ENCODE measurements around the gene DHDH.

Gene DHDH

DNA sequence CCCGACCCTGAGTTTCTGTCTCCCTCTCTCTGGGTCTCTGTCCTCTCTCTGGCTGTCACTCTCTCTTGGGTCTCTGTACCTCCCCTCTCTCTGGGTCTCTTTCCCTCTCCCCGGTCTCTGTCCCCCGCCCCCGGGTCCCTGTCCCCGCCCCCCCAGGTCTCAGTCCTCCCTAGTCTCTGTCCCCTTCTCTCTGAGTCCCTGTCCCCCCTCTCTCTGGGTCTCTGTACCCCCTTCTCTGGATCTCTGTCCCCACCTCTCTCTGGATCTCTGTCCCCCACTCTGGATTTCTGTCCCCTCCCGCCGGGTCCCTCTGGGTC lies 29.3 kb downstream of the DHDH start:
- no CpG with 5 or more reads among the region's 7 CpGs for WGBS (ENCODE audit: extremely low coverage, insufficient coverage, low lambda C conversion rate)
- H2BK15ac ChIP-seq (replicated peaks; ENCODE audit: low read depth), result no peak overlapping the region
- peak overlapping the region; percentile 82 for H2BK120ac ChIP-seq (ENCODE audit: low read depth, low read length)
- peak overlapping the region; percentile 76 for H3K56ac ChIP-seq (ENCODE audit: low read length)
- no peaks in the 10 kb centered on the region for H3K36me3 ChIP-seq (ENCODE audit: control insufficient read depth, insufficient read depth, low read length)
- H3K9ac ChIP-seq (ENCODE audit: low read length), result peak overlapping the region; percentile 37
- H3K18ac ChIP-seq (ENCODE audit: low read length), result peak overlapping the region; percentile 97
- H4K8ac ChIP-seq (ENCODE audit: low read depth, low read length), result no peak overlapping the region
- no peak overlapping the region for H2BK5ac ChIP-seq (ENCODE audit: low read length)
- no peak overlapping the region for H3K4me3 ChIP-seq (ENCODE audit: low read length)
- H3K27me3 ChIP-seq (ENCODE audit: insufficient read depth, low read length, poor library complexity), result no peaks in the 10 kb centered on the region
- peak overlapping the region; percentile 95 for H3K27ac ChIP-seq (ENCODE audit: low read depth, low read length)
- peaks cover 16% of the 10 kb centered on the region for H3K4me1 ChIP-seq (ENCODE audit: control insufficient read depth, low read depth, low read length)
- H3K4ac ChIP-seq (ENCODE audit: low read depth, low read length), result peak overlapping the region; percentile 99
- H3K79me1 ChIP-seq (ENCODE audit: low read length), result peaks cover 6% of the 10 kb centered on the region
- no peak overlapping the region for H3K23ac ChIP-seq (ENCODE audit: low read length)
- H3K79me2 ChIP-seq (ENCODE audit: control insufficient read depth, insufficient read depth, low read length), result peaks cover 13% of the 10 kb centered on the region
- no peak for DNase-seq
- no peak overlapping the region for H4K5ac ChIP-seq (ENCODE audit: low read length)
- H3K4me2 ChIP-seq (ENCODE audit: low read length), result no peak overlapping the region
- no peak overlapping the region for H2AK5ac ChIP-seq (ENCODE audit: low read length)

DNA sequence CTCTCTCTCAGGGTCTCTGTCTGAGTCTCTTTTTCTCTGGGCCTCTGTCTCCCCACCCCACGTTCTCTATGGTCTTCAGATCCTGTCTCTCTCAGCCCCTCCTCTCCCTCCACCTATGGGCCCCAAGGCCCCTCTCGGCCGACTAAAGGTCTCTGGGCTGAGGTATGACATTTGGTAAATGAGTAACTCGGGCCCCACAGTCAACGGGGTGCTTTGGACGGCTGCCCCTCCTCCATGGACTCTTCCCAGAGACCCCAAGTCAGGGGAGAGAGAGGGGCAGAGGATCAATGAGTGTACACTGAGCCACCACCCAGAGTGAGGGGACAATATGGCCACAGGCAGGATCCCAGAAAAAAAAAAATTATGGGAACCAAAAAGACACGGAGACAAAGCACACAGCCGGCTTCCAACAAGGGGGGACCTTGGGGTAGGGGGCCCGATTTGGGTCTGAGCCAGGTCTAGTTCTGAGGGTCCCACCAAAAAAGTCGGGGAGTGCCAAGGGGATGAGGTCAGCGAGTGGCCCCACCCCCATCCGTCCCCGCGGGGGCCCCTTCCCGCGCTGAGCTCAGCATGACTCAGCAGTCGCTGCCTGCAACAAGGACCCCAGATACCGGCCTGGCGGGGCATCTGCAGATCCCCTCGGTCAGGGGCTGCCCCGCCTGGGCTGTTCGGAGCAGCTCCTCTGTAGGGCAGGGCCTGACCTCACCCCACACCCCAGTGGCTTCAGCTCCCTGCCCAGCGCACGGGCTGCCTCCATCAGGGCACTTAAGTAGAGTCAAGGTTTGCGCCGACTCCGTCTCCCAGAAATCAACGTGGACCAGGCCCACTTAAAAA lies 30.1 kb downstream of the DHDH start:
- Histone ChIP-seq H2BK15ac (replicated peaks; ENCODE audit: low read depth) (no peak overlapping the region), H3K27me3 (ENCODE audit: insufficient read depth, low read length, poor library complexity) (no peaks in the 10 kb centered on the region), H3K36me3 (ENCODE audit: control insufficient read depth, insufficient read depth, low read length) (no peaks in the 10 kb centered on the region), H3K27ac (ENCODE audit: low read depth, low read length) (peak overlapping the region; percentile 95), H3K4me1 (ENCODE audit: control insufficient read depth, low read depth, low read length) (peaks cover 16% of the 10 kb centered on the region), H2AK5ac (ENCODE audit: low read length) (peak overlapping the region; percentile 78), H3K4me3 (ENCODE audit: low read length) (no peak overlapping the region), H3K18ac (ENCODE audit: low read length) (peak overlapping the region; percentile 97), H2BK5ac (ENCODE audit: low read length) (peak overlapping the region; percentile 94), H3K79me1 (ENCODE audit: low read length) (peaks cover 6% of the 10 kb centered on the region), H3K56ac (ENCODE audit: low read length) (peak overlapping the region; percentile 92), H2BK120ac (ENCODE audit: low read depth, low read length) (peak overlapping the region; percentile 98), H4K8ac (ENCODE audit: low read depth, low read length) (peak overlapping the region; percentile 82), H3K4me2 (ENCODE audit: low read length) (peak overlapping the region; percentile 70), H3K9ac (ENCODE audit: low read length) (peak overlapping the region; percentile 79), H4K5ac (ENCODE audit: low read length) (peak overlapping the region; percentile 90), H3K79me2 (ENCODE audit: control insufficient read depth, insufficient read depth, low read length) (peaks cover 13% of the 10 kb centered on the region), H3K4ac (ENCODE audit: low read depth, low read length) (peak overlapping the region; percentile 99), H3K23ac (ENCODE audit: low read length) (no peak overlapping the region)
- no CpG with 5 or more reads among the region's 28 CpGs for WGBS (ENCODE audit: extremely low coverage, insufficient coverage, low lambda C conversion rate)
- DNase-seq, result peak; percentile 92

DNA sequence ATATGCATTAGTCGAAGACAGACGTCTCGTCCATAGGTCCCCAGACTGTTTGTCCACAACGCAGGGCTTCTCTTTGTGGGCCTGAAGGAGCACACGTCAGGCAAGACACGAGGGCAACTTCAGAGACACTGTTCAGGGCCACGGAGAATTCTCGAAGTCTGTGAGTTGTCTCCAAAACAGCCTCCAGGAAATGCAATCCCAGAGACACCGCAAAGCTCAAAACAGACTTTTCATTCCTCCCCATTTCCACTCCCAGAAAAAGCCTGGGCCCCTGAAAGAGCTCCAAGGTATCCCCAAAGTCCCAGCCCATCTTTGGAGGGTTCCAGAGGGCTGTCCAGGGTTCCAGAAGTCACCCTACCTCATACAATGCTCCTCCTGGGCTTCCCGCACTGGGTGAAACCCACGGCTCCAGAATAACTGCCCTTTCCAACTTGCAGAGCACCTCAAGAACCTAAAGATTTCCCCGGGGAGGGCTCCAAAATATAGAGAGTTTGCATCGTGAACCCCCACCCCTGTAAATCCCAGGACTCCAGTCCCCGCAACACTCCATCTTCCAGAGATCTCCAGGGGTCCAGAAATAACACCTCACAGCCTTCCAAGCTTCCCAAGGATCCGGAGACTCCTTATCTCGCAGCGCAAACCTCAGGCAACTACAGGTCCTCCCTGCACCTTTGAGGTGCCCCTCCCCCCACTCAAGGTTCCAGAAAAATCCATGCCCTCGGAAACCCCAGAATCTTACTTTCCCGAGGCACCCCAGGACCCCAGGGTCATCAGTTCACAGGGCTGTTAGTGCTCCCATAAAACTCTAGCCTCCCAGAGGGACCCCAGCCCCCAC lies 30.9 kb downstream of the DHDH start:
- peak overlapping the region; percentile 80 for H3K23ac ChIP-seq (ENCODE audit: low read length)
- H3K18ac ChIP-seq (ENCODE audit: low read length), result peak overlapping the region; percentile 97
- peak overlapping the region; percentile 90 for H4K5ac ChIP-seq (ENCODE audit: low read length)
- peaks cover 6% of the 10 kb centered on the region for H3K79me1 ChIP-seq (ENCODE audit: low read length)
- H3K36me3 ChIP-seq (ENCODE audit: control insufficient read depth, insufficient read depth, low read length), result no peaks in the 10 kb centered on the region
- peak overlapping the region; percentile 14 for H2BK15ac ChIP-seq (replicated peaks; ENCODE audit: low read depth)
- H3K27me3 ChIP-seq (ENCODE audit: insufficient read depth, low read length, poor library complexity), result no peaks in the 10 kb centered on the region
- peak overlapping the region; percentile 99 for H3K4ac ChIP-seq (ENCODE audit: low read depth, low read length)
- H2BK5ac ChIP-seq (ENCODE audit: low read length), result peak overlapping the region; percentile 94
- H3K4me3 ChIP-seq (ENCODE audit: low read length), result peak overlapping the region; percentile 10
- peak; percentile 90 for DNase-seq
- peak overlapping the region; percentile 70 for H3K4me2 ChIP-seq (ENCODE audit: low read length)
- H2AK5ac ChIP-seq (ENCODE audit: low read length), result peak overlapping the region; percentile 52
- peak overlapping the region; percentile 98 for H2BK120ac ChIP-seq (ENCODE audit: low read depth, low read length)
- peak overlapping the region; percentile 92 for H3K56ac ChIP-seq (ENCODE audit: low read length)
- no peak overlapping the region for H4K8ac ChIP-seq (ENCODE audit: low read depth, low read length)
- WGBS (ENCODE audit: extremely low coverage, insufficient coverage, low lambda C conversion rate), result no CpG with 5 or more reads among the region's 19 CpGs
- H3K79me2 ChIP-seq (ENCODE audit: control insufficient read depth, insufficient read depth, low read length), result peaks cover 13% of the 10 kb centered on the region
- H3K9ac ChIP-seq (ENCODE audit: low read length), result peak overlapping the region; percentile 79
- H3K4me1 ChIP-seq (ENCODE audit: control insufficient read depth, low read depth, low read length), result peaks cover 16% of the 10 kb centered on the region
- H3K27ac ChIP-seq (ENCODE audit: low read depth, low read length), result peak overlapping the region; percentile 95

DNA sequence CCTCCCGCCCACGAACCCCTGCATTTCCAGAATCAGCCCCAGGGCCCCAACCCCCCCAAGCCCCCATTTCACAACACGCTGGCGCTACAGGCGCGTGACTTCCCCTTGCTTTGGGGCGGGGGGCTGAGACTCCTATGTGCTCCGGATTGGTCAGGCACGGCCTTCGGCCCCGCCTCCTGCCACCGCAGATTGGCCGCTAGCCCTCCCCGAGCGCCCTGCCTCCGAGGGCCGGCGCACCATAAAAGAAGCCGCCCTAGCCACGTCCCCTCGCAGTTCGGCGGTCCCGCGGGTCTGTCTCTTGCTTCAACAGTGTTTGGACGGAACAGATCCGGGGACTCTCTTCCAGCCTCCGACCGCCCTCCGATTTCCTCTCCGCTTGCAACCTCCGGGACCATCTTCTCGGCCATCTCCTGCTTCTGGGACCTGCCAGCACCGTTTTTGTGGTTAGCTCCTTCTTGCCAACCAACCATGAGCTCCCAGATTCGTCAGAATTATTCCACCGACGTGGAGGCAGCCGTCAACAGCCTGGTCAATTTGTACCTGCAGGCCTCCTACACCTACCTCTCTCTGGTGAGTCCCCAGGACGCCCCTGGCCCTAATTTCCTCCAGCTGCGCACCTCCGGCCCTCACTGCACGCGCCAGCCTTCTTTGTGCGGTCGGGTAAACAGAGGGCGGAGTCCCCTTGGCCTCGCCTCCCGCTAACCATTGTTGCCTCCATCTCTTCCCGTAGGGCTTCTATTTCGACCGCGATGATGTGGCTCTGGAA lies 31.7 kb downstream of the DHDH start, which contains the start of gene FTL:
Gene FTL (plus strand): TSS at position 270 of the 766 bp plus-strand sequence. CDS start 199 bp downstream, at position 469.
- H3K9ac ChIP-seq (ENCODE audit: low read length), result peak within 1 kb of the TSS; percentile 95
- H3K27me3 ChIP-seq (ENCODE audit: insufficient read depth, low read length, poor library complexity), result no peaks in the 10 kb centered on the region
- peak within 1 kb of the TSS; percentile 94 for H2BK5ac ChIP-seq (ENCODE audit: low read length)
- peaks cover 16% of the 10 kb centered on the region for H3K4me1 ChIP-seq (ENCODE audit: control insufficient read depth, low read depth, low read length)
- H3K4me2 ChIP-seq (ENCODE audit: low read length), result peak within 1 kb of the TSS; percentile 99
- H3K79me2 ChIP-seq (ENCODE audit: control insufficient read depth, insufficient read depth, low read length), result peaks cover 13% of the 10 kb centered on the region
- H3K4me3 ChIP-seq (ENCODE audit: low read length), result peak within 1 kb of the TSS; percentile 99
- H3K27ac ChIP-seq (ENCODE audit: low read depth, low read length), result peak within 1 kb of the TSS; percentile 95
- WGBS (ENCODE audit: extremely low coverage, insufficient coverage, low lambda C conversion rate), result no CpG with 5 or more reads among the region's 52 CpGs
- peak within 1 kb of the TSS; percentile 96 for H3K23ac ChIP-seq (ENCODE audit: low read length)
- H3K56ac ChIP-seq (ENCODE audit: low read length), result peak within 1 kb of the TSS; percentile 96
- H3K79me1 ChIP-seq (ENCODE audit: low read length), result peaks cover 6% of the 10 kb centered on the region
- H3K18ac ChIP-seq (ENCODE audit: low read length), result peak within 1 kb of the TSS; percentile 97
- H3K4ac ChIP-seq (ENCODE audit: low read depth, low read length), result peak within 1 kb of the TSS; percentile 99
- peak within 1 kb of the TSS; percentile 90 for H4K5ac ChIP-seq (ENCODE audit: low read length)
- no peak within 1 kb of the TSS for H4K8ac ChIP-seq (ENCODE audit: low read depth, low read length)
- peak within 1 kb of the TSS; percentile 14 for H2BK15ac ChIP-seq (replicated peaks; ENCODE audit: low read depth)
- peak; percentile 97 for DNase-seq
- peak within 1 kb of the TSS; percentile 98 for H2BK120ac ChIP-seq (ENCODE audit: low read depth, low read length)
- H2AK5ac ChIP-seq (ENCODE audit: low read length), result peak within 1 kb of the TSS; percentile 93
- no peaks in the 10 kb centered on the region for H3K36me3 ChIP-seq (ENCODE audit: control insufficient read depth, insufficient read depth, low read length)

DNA sequence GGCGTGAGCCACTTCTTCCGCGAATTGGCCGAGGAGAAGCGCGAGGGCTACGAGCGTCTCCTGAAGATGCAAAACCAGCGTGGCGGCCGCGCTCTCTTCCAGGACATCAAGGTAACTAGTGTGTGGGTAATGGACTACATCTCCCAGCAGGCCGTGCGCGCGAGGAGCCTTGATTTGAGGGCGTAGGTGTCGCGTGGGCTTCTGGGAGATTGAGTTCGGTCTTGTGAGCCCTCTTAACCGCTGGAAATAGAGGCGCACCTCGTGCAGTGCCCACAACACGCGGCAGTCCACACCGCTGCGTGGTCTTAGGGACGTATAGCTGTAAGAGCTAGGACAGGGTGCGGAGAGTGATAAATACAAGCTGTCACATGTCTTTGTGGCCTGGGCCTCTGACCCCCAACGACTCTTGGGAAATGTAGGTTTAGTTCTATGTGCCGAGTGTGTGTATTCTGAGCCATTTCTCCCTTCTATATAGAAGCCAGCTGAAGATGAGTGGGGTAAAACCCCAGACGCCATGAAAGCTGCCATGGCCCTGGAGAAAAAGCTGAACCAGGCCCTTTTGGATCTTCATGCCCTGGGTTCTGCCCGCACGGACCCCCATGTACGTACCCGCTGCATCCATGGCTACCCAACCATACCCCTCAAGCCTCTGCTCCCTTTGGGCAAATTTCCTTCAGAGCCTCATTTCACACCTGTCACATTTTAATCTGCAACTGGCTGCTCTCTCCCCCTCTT lies 32.5 kb downstream of the DHDH start:
- WGBS (ENCODE audit: extremely low coverage, insufficient coverage, low lambda C conversion rate), result no CpG with 5 or more reads among the region's 36 CpGs
- no peak overlapping the region for H2BK15ac ChIP-seq (replicated peaks; ENCODE audit: low read depth)
- H2BK120ac ChIP-seq (ENCODE audit: low read depth, low read length), result no peak overlapping the region
- H4K5ac ChIP-seq (ENCODE audit: low read length), result no peak overlapping the region
- H3K56ac ChIP-seq (ENCODE audit: low read length), result peak overlapping the region; percentile 96
- H3K36me3 ChIP-seq (ENCODE audit: control insufficient read depth, insufficient read depth, low read length), result no peaks in the 10 kb centered on the region
- H3K4me3 ChIP-seq (ENCODE audit: low read length), result peak overlapping the region; percentile 99
- no peak overlapping the region for H4K8ac ChIP-seq (ENCODE audit: low read depth, low read length)
- H3K27ac ChIP-seq (ENCODE audit: low read depth, low read length), result peak overlapping the region; percentile 32
- H3K4me2 ChIP-seq (ENCODE audit: low read length), result peak overlapping the region; percentile 99
- H3K79me2 ChIP-seq (ENCODE audit: control insufficient read depth, insufficient read depth, low read length), result peaks cover 13% of the 10 kb centered on the region
- H3K4ac ChIP-seq (ENCODE audit: low read depth, low read length), result no peak overlapping the region
- H3K18ac ChIP-seq (ENCODE audit: low read length), result no peak overlapping the region
- DNase-seq, result peak; percentile 91
- H3K9ac ChIP-seq (ENCODE audit: low read length), result peak overlapping the region; percentile 95
- peaks cover 6% of the 10 kb centered on the region for H3K79me1 ChIP-seq (ENCODE audit: low read length)
- peak overlapping the region; percentile 96 for H3K23ac ChIP-seq (ENCODE audit: low read length)
- peaks cover 16% of the 10 kb centered on the region for H3K4me1 ChIP-seq (ENCODE audit: control insufficient read depth, low read depth, low read length)
- H2AK5ac ChIP-seq (ENCODE audit: low read length), result peak overlapping the region; percentile 93
- no peaks in the 10 kb centered on the region for H3K27me3 ChIP-seq (ENCODE audit: insufficient read depth, low read length, poor library complexity)
- no peak overlapping the region for H2BK5ac ChIP-seq (ENCODE audit: low read length)
